Measurements from ENCODE around the gene SOCS6. TPM values are rescaled to one million over a fixed set of nuclear protein-coding genes. Genes with fewer than 3 reads are reported as not detected.

The SOCS6 gene
- total and polyA plus RNA-seq, 2 donors (not counting 3 experiments of a cell fraction or from before 2014, with no cell fraction given) = 8.6 to 15.0 TPM

GRCh38 chr18:70377317-70377799 lies 88.5 kb downstream of the SOCS6 start:
- dilution Hi-C loops (cut with MboI; ENCODE audit: extremely low pct_ligation_motif_present, low sequenced_read_pairs) = no loop called here
- no TSS peak for BruUV-seq (replicated peaks)
- no peak for FAIRE-seq
- TF ChIP-seq POLR2A (IDR thresholded peaks at IDR 0.05; ENCODE audit: low read depth, low read length) = no peak
- TF ChIP-seq CTCF (IDR thresholded peaks at IDR 0.05; ENCODE audit: extremely low read depth in 1 of 2, insufficient read depth in 1 of 2, low read depth in 1 of 2, low read length in 2 of 2) = no peak
- TF ChIP-seq GATA2 (IDR thresholded peaks at IDR 0.05; ENCODE audit: insufficient read depth, insufficient read length, low read depth, low read length) = no peak
- Histone ChIP-seq H3K4me2 (ENCODE audit: insufficient read depth, low read length) (no peak overlapping the region), H3K9ac (replicated peaks; ENCODE audit: extremely low read depth, insufficient read depth, low read length) (no peak overlapping the region), H3K79me2 (ENCODE audit: control insufficient read depth, insufficient read depth, low read length) (no peaks in the 10 kb centered on the region), H3K4me3 (replicated peaks in 1 of 3; ENCODE audit: insufficient read depth in 1 of 3, low read depth in 1 of 3, low read length in 3 of 3) (no peak overlapping the region), H3K4me1 (ENCODE audit: control insufficient read depth, extremely low read depth, insufficient read depth, low read length) (no peaks in the 10 kb centered on the region), H3K9me1 (replicated peaks; ENCODE audit: control insufficient read depth, extremely low read depth, insufficient read depth, low read length) (no peaks in the 10 kb centered on the region), H4K20me1 (replicated peaks; ENCODE audit: control insufficient read depth, extremely low read depth, insufficient read depth, low read length) (no peaks in the 10 kb centered on the region), H3K27ac (ENCODE audit: insufficient read depth, low read depth, low read length) (no peak overlapping the region), H3K9me3 (replicated peaks; ENCODE audit: control insufficient read depth, insufficient read depth, low read length) (no peaks in the 10 kb centered on the region), H2AFZ (ENCODE audit: low read depth, low read length) (no peak overlapping the region), H3K27me3 (ENCODE audit: control insufficient read depth in 2 of 2, insufficient read depth in 2 of 2, low read length in 2 of 2) (no peaks in the 10 kb centered on the region), H3K36me3 (ENCODE audit: control insufficient read depth in 2 of 2, extremely low read depth in 1 of 2, insufficient read depth in 2 of 2, low read length in 2 of 2) (no peaks in the 10 kb centered on the region)
- DNase-seq (ENCODE audit: low read depth, low spot score) = no peak
- CTCF ChIA-PET = interaction anchor here (0.7 kb wide), 1 partner anchor 36 kb away, joined by 3 read pairs; no protein-coding TSS in a partner anchor
- intact Hi-C loops (cut with micrococcal nuclease) = no loop called here
- POLR2A ChIA-PET = no interaction called here

- H2AFZ ChIP-seq (ENCODE audit: low read depth, low read length) = peak overlapping the region; percentile 20
- no peaks in the 10 kb centered on the region for H4K20me1 ChIP-seq (replicated peaks; ENCODE audit: control insufficient read depth, extremely low read depth, insufficient read depth, low read length)
- no peak overlapping the region for H3K4me3 ChIP-seq (replicated peaks in 1 of 3; ENCODE audit: insufficient read depth in 1 of 3, low read depth in 1 of 3, low read length in 3 of 3)
- TF ChIP-seq MYC (IDR thresholded peaks at IDR 0.05; ENCODE audit: low read depth, low read length) (no peak), JUN (IDR thresholded peaks at IDR 0.05; ENCODE audit: borderline replicate concordance, insufficient read depth, insufficient read length, low read depth) (no peak), POLR2AphosphoS5 (IDR thresholded peaks at IDR 0.05; ENCODE audit: insufficient read depth, low read depth, low read length) (no peak), POLR2A (IDR thresholded peaks at IDR 0.05; ENCODE audit: low read depth, low read length) (no peak), CTCF (IDR thresholded peaks at IDR 0.05; ENCODE audit: extremely low read depth in 1 of 2, insufficient read depth in 1 of 2, low read depth in 1 of 2, low read length in 2 of 2) (no peak), GATA2 (IDR thresholded peaks at IDR 0.05; ENCODE audit: insufficient read depth, insufficient read length, low read depth, low read length) (no peak), EZH2 (IDR thresholded peaks at IDR 0.05; ENCODE audit: borderline replicate concordance, low read depth, low read length, severe bottlenecking) (no peak), FOS (IDR thresholded peaks at IDR 0.05; ENCODE audit: borderline replicate concordance, insufficient read depth, low read length) (no peak)
- H3K9me3 ChIP-seq (replicated peaks; ENCODE audit: control insufficient read depth, insufficient read depth, low read length) = no peaks in the 10 kb centered on the region
- FAIRE-seq (peak; percentile 8), DNase-seq (ENCODE audit: low read depth, low spot score) (no peak)
- no peaks in the 10 kb centered on the region for H3K4me1 ChIP-seq (ENCODE audit: control insufficient read depth, extremely low read depth, insufficient read depth, low read length)
- H3K36me3 ChIP-seq (ENCODE audit: control insufficient read depth in 2 of 2, extremely low read depth in 1 of 2, insufficient read depth in 2 of 2, low read length in 2 of 2) = no peaks in the 10 kb centered on the region
- dilution Hi-C loops (cut with MboI; ENCODE audit: extremely low pct_ligation_motif_present, low sequenced_read_pairs) (no loop called here), intact Hi-C loops (cut with micrococcal nuclease) (no loop called here)
- no peaks in the 10 kb centered on the region for H3K9me1 ChIP-seq (replicated peaks; ENCODE audit: control insufficient read depth, extremely low read depth, insufficient read depth, low read length)
- H3K4me2 ChIP-seq (ENCODE audit: insufficient read depth, low read length) = no peak overlapping the region
- POLR2A ChIA-PET = no interaction called here
- no peak overlapping the region for H3K9ac ChIP-seq (replicated peaks; ENCODE audit: extremely low read depth, insufficient read depth, low read length)
- no peaks in the 10 kb centered on the region for H3K27me3 ChIP-seq (ENCODE audit: control insufficient read depth in 2 of 2, insufficient read depth in 2 of 2, low read length in 2 of 2)
- no TSS peak for BruUV-seq (replicated peaks)
- no peaks in the 10 kb centered on the region for H3K79me2 ChIP-seq (ENCODE audit: control insufficient read depth, insufficient read depth, low read length)
- H3K27ac ChIP-seq (ENCODE audit: insufficient read depth, low read depth, low read length) = no peak overlapping the region
- CTCF ChIA-PET = interaction anchor here (0.7 to 0.9 kb wide), 2 partner anchors 35 to 56 kb away, joined by 3 to 4 read pairs; no protein-coding TSS in a partner anchor
Observed at GRCh38 chr18:70377857-70378701, 89.2 kb downstream of the SOCS6 start.

All from endothelial cell of umbilical vein (primary cell).